ENCODE results near the gene C22orf42.
A peak's percentile ranks its signal among the peaks of the same experiment; 100 is the strongest.
"Not testable (repeated sequence)": the region's sequence is repeated elsewhere in the genome, so short reads cannot be mapped to it uniquely, and the experiment has no call there.

Gene C22orf42

GRCh38 chr22:32154727-32155126 lies 4.4 kb downstream of the C22orf42 start:
- not testable (repeated sequence) for H3K4me3 ChIP-seq (ENCODE audit: low read depth in 1 of 2, low read length in 2 of 2); H3K4me1 ChIP-seq (ENCODE audit: control insufficient read depth in 1 of 2, insufficient read depth in 2 of 2, low read length in 2 of 2); H3K27ac ChIP-seq (ENCODE audit: low read depth, low read length); H3K9me3 ChIP-seq (ENCODE audit: control insufficient read depth in 1 of 2, low read length in 2 of 2); H3K9ac ChIP-seq (ENCODE audit: low read depth in 1 of 2, low read length in 2 of 2); H3K36me3 ChIP-seq (ENCODE audit: control insufficient read depth in 1 of 2, insufficient read depth in 2 of 2, low read length in 2 of 2); H3K27me3 ChIP-seq (ENCODE audit: control insufficient read depth in 1 of 2, insufficient read depth in 2 of 2, low read length in 2 of 2)

DNA sequence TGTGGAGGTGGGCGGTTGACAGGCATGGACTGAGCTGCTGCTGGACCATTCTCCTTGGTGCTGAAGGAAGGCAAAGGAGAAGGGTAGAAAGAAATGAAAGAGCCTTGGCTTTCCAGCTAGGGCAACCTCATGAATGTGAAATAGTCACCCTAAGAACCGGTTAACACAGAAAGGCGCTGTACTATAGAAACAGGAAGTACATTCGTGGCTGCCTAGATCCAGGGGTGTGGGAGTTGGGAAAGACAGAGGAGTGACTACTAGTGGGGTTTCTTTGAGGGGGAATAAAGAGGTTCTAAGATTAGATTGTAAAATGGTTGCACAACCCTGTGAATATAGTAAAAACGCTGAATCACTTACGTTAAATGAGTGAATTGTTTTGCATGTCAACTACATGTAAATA lies 7.5 kb downstream of the C22orf42 start:
- not testable (repeated sequence) for H3K4me1 ChIP-seq (ENCODE audit: control insufficient read depth in 1 of 2, insufficient read depth in 2 of 2, low read length in 2 of 2); H3K27me3 ChIP-seq (ENCODE audit: control insufficient read depth in 1 of 2, insufficient read depth in 2 of 2, low read length in 2 of 2); H3K36me3 ChIP-seq (ENCODE audit: control insufficient read depth in 1 of 2, insufficient read depth in 2 of 2, low read length in 2 of 2)

GRCh38 chr22:32150647-32151046 lies 8.5 kb downstream of the C22orf42 start:
- not testable (repeated sequence) for H3K4me1 ChIP-seq (ENCODE audit: control insufficient read depth in 1 of 2, insufficient read depth in 2 of 2, low read length in 2 of 2); H3K9ac ChIP-seq (ENCODE audit: low read depth in 1 of 2, low read length in 2 of 2); H3K4me3 ChIP-seq (ENCODE audit: low read depth in 1 of 2, low read length in 2 of 2); H3K9me3 ChIP-seq (ENCODE audit: control insufficient read depth in 1 of 2, low read length in 2 of 2); H3K27ac ChIP-seq (ENCODE audit: low read depth, low read length); H3K36me3 ChIP-seq (ENCODE audit: control insufficient read depth in 1 of 2, insufficient read depth in 2 of 2, low read length in 2 of 2); H3K27me3 ChIP-seq (ENCODE audit: control insufficient read depth in 1 of 2, insufficient read depth in 2 of 2, low read length in 2 of 2)

More for the DNA sequence above, 7.5 kb downstream of the C22orf42 start:
- not testable (repeated sequence) for H3K27ac ChIP-seq (ENCODE audit: low read depth, low read length); H3K4me3 ChIP-seq (ENCODE audit: low read depth in 1 of 2, low read length in 2 of 2); H3K9ac ChIP-seq (ENCODE audit: low read depth in 1 of 2, low read length in 2 of 2); H3K9me3 ChIP-seq (ENCODE audit: control insufficient read depth in 1 of 2, low read length in 2 of 2)

DNA sequence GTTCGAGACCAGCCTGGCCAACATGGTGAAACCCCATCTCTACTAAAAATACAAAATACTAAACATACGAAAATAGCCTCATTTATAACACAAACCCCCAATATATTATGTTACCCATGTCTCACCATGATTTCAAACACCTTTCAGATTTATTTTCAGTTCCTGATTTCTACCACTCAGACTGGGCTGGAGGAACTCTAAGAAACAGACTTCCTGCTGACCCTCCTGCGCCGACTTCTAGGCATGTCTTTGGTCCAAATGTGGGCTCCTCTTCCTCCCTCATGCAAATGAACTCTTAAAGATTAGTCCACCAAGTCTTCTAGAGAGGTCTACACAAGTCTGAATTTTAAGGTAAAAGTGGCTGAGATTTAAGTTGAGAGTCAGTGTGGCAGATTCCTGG lies 10.7 kb downstream of the C22orf42 start:
- not testable (repeated sequence) for H3K9me3 ChIP-seq (ENCODE audit: control insufficient read depth in 1 of 2, low read length in 2 of 2); H3K27ac ChIP-seq (ENCODE audit: low read depth, low read length); H3K36me3 ChIP-seq (ENCODE audit: control insufficient read depth in 1 of 2, insufficient read depth in 2 of 2, low read length in 2 of 2); H3K9ac ChIP-seq (ENCODE audit: low read depth in 1 of 2, low read length in 2 of 2); H3K27me3 ChIP-seq (ENCODE audit: control insufficient read depth in 1 of 2, insufficient read depth in 2 of 2, low read length in 2 of 2); H3K4me3 ChIP-seq (ENCODE audit: low read depth in 1 of 2, low read length in 2 of 2); H3K4me1 ChIP-seq (ENCODE audit: control insufficient read depth in 1 of 2, insufficient read depth in 2 of 2, low read length in 2 of 2)

DNA sequence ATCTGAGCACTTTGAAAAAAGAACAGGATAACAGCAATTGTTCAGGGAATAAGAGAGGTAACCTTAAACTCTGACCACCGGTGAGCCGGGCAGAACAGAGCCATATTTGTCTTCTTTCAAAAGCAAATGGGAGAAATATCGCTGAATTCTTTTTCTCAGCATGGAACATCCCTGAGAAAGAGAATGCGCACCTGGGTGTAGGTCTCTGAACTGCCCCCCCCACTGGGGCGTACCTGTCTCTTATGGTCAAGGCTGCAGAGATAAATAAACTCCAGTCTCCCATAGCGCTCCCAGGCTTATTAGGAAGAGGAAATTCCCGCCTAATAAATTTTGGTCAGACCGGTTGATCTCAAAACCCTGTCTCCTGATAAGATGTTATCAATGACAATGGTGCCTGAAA lies 12.0 kb downstream of the C22orf42 start:
- H3K36me3 ChIP-seq (ENCODE audit: control insufficient read depth in 1 of 2, insufficient read depth in 2 of 2, low read length in 2 of 2); H3K27me3 ChIP-seq (ENCODE audit: control insufficient read depth in 1 of 2, insufficient read depth in 2 of 2, low read length in 2 of 2); H3K9me3 ChIP-seq (ENCODE audit: control insufficient read depth in 1 of 2, low read length in 2 of 2): not testable (repeated sequence)

GRCh38 chr22:32144496-32145274 lies 14.4 kb downstream of the C22orf42 start:
- Histone ChIP-seq H3K9me3 (ENCODE audit: control insufficient read depth in 1 of 2, low read length in 2 of 2) (peaks cover 0 to 6% of the 10 kb centered on the region in 2 donors), H3K27ac (ENCODE audit: low read depth, low read length) (no peak overlapping the region), H3K9ac (ENCODE audit: low read depth in 1 of 2, low read length in 2 of 2) (no peak overlapping the region), H3K4me1 (ENCODE audit: control insufficient read depth in 1 of 2, insufficient read depth in 2 of 2, low read length in 2 of 2) (no peaks in the 10 kb centered on the region), H3K4me3 (ENCODE audit: low read depth in 1 of 2, low read length in 2 of 2) (no peak overlapping the region), H3K36me3 (ENCODE audit: control insufficient read depth in 1 of 2, insufficient read depth in 2 of 2, low read length in 2 of 2) (no peaks in the 10 kb centered on the region), H3K27me3 (ENCODE audit: control insufficient read depth in 1 of 2, insufficient read depth in 2 of 2, low read length in 2 of 2) (no peaks in the 10 kb centered on the region)

More for the DNA sequence above, 12.0 kb downstream of the C22orf42 start:
- not testable (repeated sequence) for H3K27ac ChIP-seq (ENCODE audit: low read depth, low read length); H3K4me1 ChIP-seq (ENCODE audit: control insufficient read depth in 1 of 2, insufficient read depth in 2 of 2, low read length in 2 of 2); H3K4me3 ChIP-seq (ENCODE audit: low read depth in 1 of 2, low read length in 2 of 2); H3K9ac ChIP-seq (ENCODE audit: low read depth in 1 of 2, low read length in 2 of 2)

DNA sequence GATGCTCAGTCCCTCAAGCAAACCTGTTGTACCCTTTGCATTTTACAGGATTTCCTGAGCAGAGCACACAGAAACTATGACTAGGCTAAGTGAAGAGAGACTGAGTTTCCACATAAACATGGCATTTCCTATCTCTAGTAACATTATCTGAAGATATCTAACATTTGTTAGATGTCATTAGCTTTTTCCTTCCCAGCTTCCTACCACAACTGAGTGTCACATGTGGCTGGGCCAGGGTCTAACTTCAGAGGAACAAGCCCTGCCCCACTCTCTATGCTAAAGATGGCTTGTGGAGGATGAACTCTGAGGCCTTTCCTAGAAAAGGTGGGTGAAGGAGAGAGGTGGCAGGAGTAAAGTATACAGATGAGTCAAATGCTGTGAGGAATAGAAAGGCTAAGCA lies 16.5 kb downstream of the C22orf42 start:
- Histone ChIP-seq H3K27me3 (ENCODE audit: control insufficient read depth in 1 of 2, insufficient read depth in 2 of 2, low read length in 2 of 2) (no peaks in the 10 kb centered on the region), H3K9ac (ENCODE audit: low read depth in 1 of 2, low read length in 2 of 2) (no peak overlapping the region), H3K9me3 (ENCODE audit: control insufficient read depth in 1 of 2, low read length in 2 of 2) (peaks cover 0 to 6% of the 10 kb centered on the region in 2 donors), H3K4me3 (ENCODE audit: low read depth in 1 of 2, low read length in 2 of 2) (no peak overlapping the region), H3K36me3 (ENCODE audit: control insufficient read depth in 1 of 2, insufficient read depth in 2 of 2, low read length in 2 of 2) (no peaks in the 10 kb centered on the region), H3K4me1 (ENCODE audit: control insufficient read depth in 1 of 2, insufficient read depth in 2 of 2, low read length in 2 of 2) (peaks cover 1 to 2% of the 10 kb centered on the region in 2 donors), H3K27ac (ENCODE audit: low read depth, low read length) (no peak overlapping the region)

- H3K9ac ChIP-seq (ENCODE audit: low read depth in 1 of 2, low read length in 2 of 2); H3K36me3 ChIP-seq (ENCODE audit: control insufficient read depth in 1 of 2, insufficient read depth in 2 of 2, low read length in 2 of 2); H3K27me3 ChIP-seq (ENCODE audit: control insufficient read depth in 1 of 2, insufficient read depth in 2 of 2, low read length in 2 of 2); H3K9me3 ChIP-seq (ENCODE audit: control insufficient read depth in 1 of 2, low read length in 2 of 2); H3K27ac ChIP-seq (ENCODE audit: low read depth, low read length); H3K4me1 ChIP-seq (ENCODE audit: control insufficient read depth in 1 of 2, insufficient read depth in 2 of 2, low read length in 2 of 2); H3K4me3 ChIP-seq (ENCODE audit: low read depth in 1 of 2, low read length in 2 of 2): not testable (repeated sequence)
These were observed 18.4 kb downstream of the C22orf42 start for GRCh38 chr22:32140688-32141087.

GRCh38 chr22:32138576-32138975 lies 20.5 kb downstream of the C22orf42 start:
- H3K27me3 ChIP-seq (ENCODE audit: control insufficient read depth in 1 of 2, insufficient read depth in 2 of 2, low read length in 2 of 2); H3K9ac ChIP-seq (ENCODE audit: low read depth in 1 of 2, low read length in 2 of 2); H3K27ac ChIP-seq (ENCODE audit: low read depth, low read length); H3K4me3 ChIP-seq (ENCODE audit: low read depth in 1 of 2, low read length in 2 of 2); H3K36me3 ChIP-seq (ENCODE audit: control insufficient read depth in 1 of 2, insufficient read depth in 2 of 2, low read length in 2 of 2); H3K9me3 ChIP-seq (ENCODE audit: control insufficient read depth in 1 of 2, low read length in 2 of 2); H3K4me1 ChIP-seq (ENCODE audit: control insufficient read depth in 1 of 2, insufficient read depth in 2 of 2, low read length in 2 of 2): not testable (repeated sequence)

DNA sequence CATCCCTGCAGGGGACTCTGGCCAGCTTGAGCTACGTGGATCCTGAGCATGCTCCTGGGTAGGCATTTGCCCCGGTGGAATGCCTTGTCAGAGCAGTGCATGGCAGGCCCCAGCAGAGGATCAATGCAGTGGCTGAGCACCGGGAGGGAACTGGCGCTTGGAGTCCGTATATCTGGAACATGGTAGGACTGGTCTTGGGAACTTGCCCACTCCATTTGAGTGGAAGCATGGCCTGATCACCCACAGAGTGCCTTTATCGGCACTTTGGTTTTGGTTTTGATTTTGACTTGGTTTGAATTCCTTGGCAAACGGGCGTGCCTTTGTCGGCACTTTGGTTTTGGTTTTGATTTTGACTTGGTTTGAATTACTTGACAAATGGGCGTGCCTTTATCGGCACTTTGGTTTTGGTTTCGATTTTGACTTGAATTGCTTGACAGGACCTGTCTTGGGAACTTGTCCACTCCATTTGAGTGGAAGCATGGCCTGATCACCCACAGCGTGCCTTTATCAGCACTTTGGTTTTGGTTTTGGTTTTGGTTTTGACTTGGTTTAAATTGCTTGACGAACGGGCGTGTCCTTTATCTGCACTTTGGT lies 21.3 kb downstream of the C22orf42 start:
- Histone ChIP-seq H3K9ac (ENCODE audit: low read depth in 1 of 2, low read length in 2 of 2) (peak overlapping the region in 1 of 2 donors; percentile 28), H3K4me3 (ENCODE audit: low read depth in 1 of 2, low read length in 2 of 2) (peak overlapping the region; percentile 76 to 81)
- H3K27me3 ChIP-seq (ENCODE audit: control insufficient read depth in 1 of 2, insufficient read depth in 2 of 2, low read length in 2 of 2); H3K27ac ChIP-seq (ENCODE audit: low read depth, low read length); H3K36me3 ChIP-seq (ENCODE audit: control insufficient read depth in 1 of 2, insufficient read depth in 2 of 2, low read length in 2 of 2); H3K4me1 ChIP-seq (ENCODE audit: control insufficient read depth in 1 of 2, insufficient read depth in 2 of 2, low read length in 2 of 2); H3K9me3 ChIP-seq (ENCODE audit: control insufficient read depth in 1 of 2, low read length in 2 of 2): not testable (repeated sequence)
